ENCODE data around the gene LOXL1.

The LOXL1 gene

GRCh38 chr15:73921254-73921925 lies 4.9 kb upstream of the LOXL1 start:
- in situ Hi-C loops (cut with MboI; ENCODE audit: low sequenced_read_pairs): no loop called here

GRCh38 chr15:73922186-73923151 lies 3.8 kb upstream of the LOXL1 start:
- in situ Hi-C loops (cut with MboI; ENCODE audit: low sequenced_read_pairs): no loop called here

GRCh38 chr15:73923156-73923487 lies 3.1 kb upstream of the LOXL1 start:
- in situ Hi-C loops (cut with MboI; ENCODE audit: low sequenced_read_pairs): no loop called here

GRCh38 chr15:73923488-73924164 lies 2.6 kb upstream of the LOXL1 start:
- in situ Hi-C loops (cut with MboI; ENCODE audit: low sequenced_read_pairs): no loop called here

- in situ Hi-C loops (cut with MboI; ENCODE audit: low sequenced_read_pairs): no loop called here
These were observed 1.9 kb upstream of the LOXL1 start for GRCh38 chr15:73924171-73924921.

GRCh38 chr15:73925848-73926218 lies 429 bp upstream of the LOXL1 start:
- in situ Hi-C loops (cut with MboI; ENCODE audit: low sequenced_read_pairs): no loop called here

GRCh38 chr15:73927003-73927475 lies 777 bp downstream of the LOXL1 start:
- in situ Hi-C loops (cut with MboI; ENCODE audit: low sequenced_read_pairs): no loop called here

- in situ Hi-C loops (cut with MboI; ENCODE audit: low sequenced_read_pairs): no loop called here
These were observed 1.4 kb downstream of the LOXL1 start for GRCh38 chr15:73927476-73928240.

GRCh38 chr15:73928241-73928579 lies 1.9 kb downstream of the LOXL1 start:
- in situ Hi-C loops (cut with MboI; ENCODE audit: low sequenced_read_pairs): no loop called here

- in situ Hi-C loops (cut with MboI; ENCODE audit: low sequenced_read_pairs): no loop called here
These were observed 2.8 kb downstream of the LOXL1 start for GRCh38 chr15:73928971-73929627.

- in situ Hi-C loops (cut with MboI; ENCODE audit: low sequenced_read_pairs): no loop called here
These were observed 4.1 kb downstream of the LOXL1 start for GRCh38 chr15:73930371-73930770.

- in situ Hi-C loops (cut with MboI; ENCODE audit: low sequenced_read_pairs): no loop called here
These were observed 4.6 kb downstream of the LOXL1 start for GRCh38 chr15:73930790-73931281.

GRCh38 chr15:73931441-73931840 lies 5.2 kb downstream of the LOXL1 start:
- in situ Hi-C loops (cut with MboI; ENCODE audit: low sequenced_read_pairs): no loop called here

GRCh38 chr15:73932381-73933191 lies 6.3 kb downstream of the LOXL1 start:
- in situ Hi-C loops (cut with MboI; ENCODE audit: low sequenced_read_pairs): no loop called here

- in situ Hi-C loops (cut with MboI; ENCODE audit: low sequenced_read_pairs): no loop called here
These were observed 8.0 kb downstream of the LOXL1 start for GRCh38 chr15:73934281-73934680.

- in situ Hi-C loops (cut with MboI; ENCODE audit: low sequenced_read_pairs): no loop called here
These were observed 9.3 kb downstream of the LOXL1 start for GRCh38 chr15:73935547-73935946.

- in situ Hi-C loops (cut with MboI; ENCODE audit: low sequenced_read_pairs): no loop called here
These were observed 9.9 kb downstream of the LOXL1 start for GRCh38 chr15:73936181-73936580.

- in situ Hi-C loops (cut with MboI; ENCODE audit: low sequenced_read_pairs): no loop called here
These were observed 10.5 kb downstream of the LOXL1 start for GRCh38 chr15:73936588-73937290.

All from HL-60/S4 treated with retinoic acid at 250 ng/mL for 4 days and 3 days (cell line).